HL-60 (cell line): ENCODE results near the gene DNAH8.

Source experiments
- DNase-seq, 2 experiments: peaks; one replicate each; pipeline ENCODE4 v3.0.0-alpha.2; 2010 to 2020; ENCODE audit warnings: low read depth in 1 of 2, low spot score in 1 of 2
- H3K27ac ChIP-seq: fragments of 250-450 bp; sonication (Bioruptor Pico); replicated peaks from 2 replicates; pipeline ENCODE4 v1.5.1; 2020; ENCODE audit warnings: mild to moderate bottlenecking, moderate library complexity
- H3K27me3 ChIP-seq: fragments of 250-450 bp; sonication (Bioruptor Pico); 2 replicates; pipeline ENCODE4 v1.5.1; 2021; ENCODE audit warnings: mild to moderate bottlenecking, moderate library complexity; ENCODE audit not compliant: insufficient read depth, poor library complexity, severe bottlenecking
- H3K4me3 ChIP-seq: replicated peaks from 2 replicates; pipeline ENCODE4 v1.5.1; 2011; ENCODE audit warnings: mild to moderate bottlenecking, control low read depth, low read length; ENCODE audit not compliant: insufficient read depth
- CTCF ChIP-seq: IDR thresholded peaks from one replicate; pipeline ENCODE4 v1.5.1; 2011; ENCODE audit warnings: low read length, control low read depth, inconsistent platforms; ENCODE audit not compliant: insufficient read depth
- GABPA ChIP-seq: IDR thresholded peaks from 2 replicates; pipeline ENCODE4 v1.6.1; 2012; ENCODE audit warnings: low read depth
- POLR2AphosphoS5 ChIP-seq: IDR thresholded peaks from 2 replicates; pipeline ENCODE4 v1.6.1; 2012; ENCODE audit warnings: low read depth
- REST ChIP-seq: IDR thresholded peaks from 2 replicates; pipeline ENCODE4 v1.6.1; 2012; ENCODE audit warnings: low read depth; ENCODE audit not compliant: insufficient replicate concordance
- SPI1 ChIP-seq: IDR thresholded peaks from 2 replicates; pipeline ENCODE4 v1.6.1; 2012; ENCODE audit warnings: low read depth, mild to moderate bottlenecking, borderline replicate concordance

Gene DNAH8

GRCh38 chr6:39044181-39044580 lies 329.1 kb downstream of the DNAH8 start:
- Histone ChIP-seq H3K27me3 (peaks cover 22% of the 10 kb centered on the region), H3K4me3 (no peak overlapping the region), H3K27ac (no peak overlapping the region)
- DNase-seq = no peak
- TF ChIP-seq POLR2AphosphoS5 = no peak
- no peak for TF ChIP-seq REST
- TF ChIP-seq SPI1 = no peak
- no peak for TF ChIP-seq CTCF
- no peak for TF ChIP-seq GABPA

GRCh38 chr6:39047434-39048327 lies 332.6 kb downstream of the DNAH8 start:
- Histone ChIP-seq H3K27ac (no peak overlapping the region), H3K27me3 (peaks cover 39% of the 10 kb centered on the region), H3K4me3 (no peak overlapping the region)
- no peak for TF ChIP-seq POLR2AphosphoS5
- TF ChIP-seq SPI1 = no peak
- TF ChIP-seq GABPA = no peak
- no peak for TF ChIP-seq REST
- TF ChIP-seq CTCF = no peak
- no peak for DNase-seq

- Histone ChIP-seq H3K27ac (no peak within 1 kb of the TSS), H3K27me3 (peaks cover 39% of the 10 kb centered on the region), H3K4me3 (peak within 1 kb of the TSS; percentile 4)
- no peak for DNase-seq
- TF ChIP-seq REST (no peak), GABPA (no peak)
Observed at GRCh38 chr6:39048481-39049399, 333.6 kb downstream of the DNAH8 start, which contains the start of gene GLP1R. Gene GLP1R, plus strand, starts transcription at chr6:39048781. Its CDS starts 60 bp downstream, at chr6:39048841.
